ENCODE data around the gene HAND2.

DNA sequence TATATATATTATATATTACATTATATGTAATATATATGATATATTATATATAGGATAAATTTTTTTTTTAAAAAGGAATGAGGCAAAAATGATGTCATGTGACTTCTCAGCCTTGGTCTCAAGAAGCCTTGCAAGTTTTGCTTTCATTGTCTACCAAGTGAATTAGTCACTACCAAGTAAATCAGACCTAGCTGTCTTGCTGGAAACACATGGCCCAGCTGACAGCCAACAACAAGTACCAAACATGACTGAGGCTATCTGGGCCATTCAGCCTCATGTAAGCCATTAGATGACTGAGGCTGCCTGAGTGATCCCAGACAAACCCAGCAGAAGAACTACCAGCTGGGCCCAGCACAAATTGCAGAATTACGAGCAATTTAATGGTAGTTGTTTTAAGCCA is 44.9 kb downstream of the HAND2 start:
- no peak for TF ChIP-seq POLR2AphosphoS5 (IDR thresholded peaks at IDR 0.05; ENCODE audit: low read depth, low read length)
- TF ChIP-seq TAF1 (IDR thresholded peaks at IDR 0.05; ENCODE audit: borderline replicate concordance, insufficient read depth, low read length), result no peak
- TF ChIP-seq, protein P1, sequence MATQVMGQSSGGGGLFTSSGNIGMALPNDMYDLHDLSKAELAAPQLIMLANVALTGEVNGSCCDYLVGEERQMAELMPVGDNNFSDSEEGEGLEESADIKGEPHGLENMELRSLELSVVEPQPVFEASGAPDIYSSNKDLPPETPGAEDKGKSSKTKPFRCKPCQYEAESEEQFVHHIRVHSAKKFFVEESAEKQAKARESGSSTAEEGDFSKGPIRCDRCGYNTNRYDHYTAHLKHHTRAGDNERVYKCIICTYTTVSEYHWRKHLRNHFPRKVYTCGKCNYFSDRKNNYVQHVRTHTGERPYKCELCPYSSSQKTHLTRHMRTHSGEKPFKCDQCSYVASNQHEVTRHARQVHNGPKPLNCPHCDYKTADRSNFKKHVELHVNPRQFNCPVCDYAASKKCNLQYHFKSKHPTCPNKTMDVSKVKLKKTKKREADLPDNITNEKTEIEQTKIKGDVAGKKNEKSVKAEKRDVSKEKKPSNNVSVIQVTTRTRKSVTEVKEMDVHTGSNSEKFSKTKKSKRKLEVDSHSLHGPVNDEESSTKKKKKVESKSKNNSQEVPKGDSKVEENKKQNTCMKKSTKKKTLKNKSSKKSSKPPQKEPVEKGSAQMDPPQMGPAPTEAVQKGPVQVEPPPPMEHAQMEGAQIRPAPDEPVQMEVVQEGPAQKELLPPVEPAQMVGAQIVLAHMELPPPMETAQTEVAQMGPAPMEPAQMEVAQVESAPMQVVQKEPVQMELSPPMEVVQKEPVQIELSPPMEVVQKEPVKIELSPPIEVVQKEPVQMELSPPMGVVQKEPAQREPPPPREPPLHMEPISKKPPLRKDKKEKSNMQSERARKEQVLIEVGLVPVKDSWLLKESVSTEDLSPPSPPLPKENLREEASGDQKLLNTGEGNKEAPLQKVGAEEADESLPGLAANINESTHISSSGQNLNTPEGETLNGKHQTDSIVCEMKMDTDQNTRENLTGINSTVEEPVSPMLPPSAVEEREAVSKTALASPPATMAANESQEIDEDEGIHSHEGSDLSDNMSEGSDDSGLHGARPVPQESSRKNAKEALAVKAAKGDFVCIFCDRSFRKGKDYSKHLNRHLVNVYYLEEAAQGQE (IDR thresholded peaks at IDR 0.05; ENCODE audit: insufficient read depth in 1 of 2, low read depth in 2 of 2, low read length in 2 of 2), result no peak
- TF ChIP-seq SIN3A (IDR thresholded peaks at IDR 0.05; ENCODE audit: borderline replicate concordance, insufficient read depth, low read length), result no peak
- no peak for TF ChIP-seq FOXP2 (optimal IDR thresholded peaks at IDR 0.05; ENCODE audit: borderline replicate concordance, extremely low read depth, extremely low read length, insufficient read depth)

Measured in PFSK-1 (cell line).